PC-9 (cell line): ENCODE measurements around the gene KCNQ5. TPM values are rescaled to one million over a fixed set of nuclear protein-coding genes. Genes with fewer than 3 reads are reported as not detected.

Experiments
- BruUV-seq: library from RNA; stranded (reverse); fragments of 400-500 nt; replicated peaks from 2 replicates; lab custom pipeline; 2021; lab: Mats Ljungman, UMichigan
- CTCF ChIA-PET: fragments of 300-600 bp; sonication (Branson Sonifier 250); formaldehyde crosslinking; loops from one replicate; lab custom pipeline; 2022; ENCODE audit warnings: antibody characterized with exemption; lab: Charles Lee
- POLR2A ChIA-PET: fragments of 300-600 bp; sonication (Branson Sonifier 250); formaldehyde crosslinking; loops from one replicate; lab custom pipeline; 2022; ENCODE audit warnings: antibody characterized with exemption; ENCODE audit not compliant: unreplicated experiment; lab: Charles Lee
- DNase-seq, 2 experiments: peaks; one replicate each; pipeline versions ENCODE4 v3.0.0 to v3.0.0-alpha.2; 2015 to 2022; ENCODE audit warnings: mixed read lengths in 1 of 2
- H2AFZ ChIP-seq: fragments of 200-600 bp; sonication (generic); 2 replicates; pipeline ENCODE4 v1.8.1; 2017; ENCODE audit warnings: antibody characterized with exemption
- H3F3A ChIP-seq: fragments of 200-600 bp; sonication (generic); 2 replicates; pipeline ENCODE4 v1.8.1; 2017; ENCODE audit warnings: antibody characterized with exemption, mild to moderate bottlenecking, low read depth; ENCODE audit not compliant: insufficient read depth
- H3K27ac ChIP-seq: fragments of 200-600 bp; sonication (generic); 2 replicates; pipeline ENCODE4 v1.6.1; 2016; ENCODE audit warnings: mixed run types
- H3K27me3 ChIP-seq: fragments of 200-600 bp; sonication (generic); 2 replicates; pipeline ENCODE4 v1.6.1; 2016; ENCODE audit warnings: low read depth, mixed run types; ENCODE audit not compliant: insufficient read depth
- H3K36me3 ChIP-seq: fragments of 200-600 bp; sonication (generic); 2 replicates; pipeline ENCODE4 v1.6.1; 2016; ENCODE audit warnings: low read depth, mixed run types
- H3K4me1 ChIP-seq: fragments of 200-600 bp; sonication (generic); replicated peaks from 2 replicates; pipeline ENCODE4 v1.6.1; 2016; ENCODE audit warnings: mixed run types; ENCODE audit not compliant: insufficient read depth
- H3K4me2 ChIP-seq: fragments of 200-600 bp; sonication (generic); 2 replicates; pipeline ENCODE4 v1.6.1; 2017; ENCODE audit warnings: mixed run types
- H3K4me3 ChIP-seq: fragments of 200-600 bp; sonication (generic); 2 replicates; pipeline ENCODE4 v1.6.1; 2016; ENCODE audit warnings: mixed run types
- H3K79me2 ChIP-seq: fragments of 200-600 bp; sonication (generic); 2 replicates; pipeline ENCODE4 v1.6.1; 2017; ENCODE audit warnings: low read depth, mixed run types
- H3K9me2 ChIP-seq: fragments of 200-600 bp; sonication (generic); 2 replicates; pipeline ENCODE4 v1.8.1; 2017; ENCODE audit warnings: mild to moderate bottlenecking; ENCODE audit not compliant: insufficient read depth
- H3K9me3 ChIP-seq: fragments of 200-600 bp; sonication (generic); 2 replicates; pipeline ENCODE4 v1.8.1; 2016; ENCODE audit warnings: low read depth; ENCODE audit not compliant: insufficient read depth
- H4K20me1 ChIP-seq: fragments of 200-600 bp; sonication (generic); 2 replicates; pipeline ENCODE4 v1.8.1; 2017; ENCODE audit not compliant: insufficient read depth
- EZH2 ChIP-seq: fragments of 200-600 bp; sonication (generic); IDR thresholded peaks from 2 replicates; pipeline ENCODE4 v1.8.0; 2017; ENCODE audit warnings: antibody characterized with exemption, low read depth
- intact Hi-C: fragments of 100-400 bp; cut with micrococcal nuclease; formaldehyde crosslinking; loops from one replicate; pipeline ENCODE4 v1.10.0; 2022; ENCODE audit not compliant: unreplicated experiment
- total RNA-seq: library from RNA; stranded (reverse); gene quantifications from 2 replicates; pipeline ENCODE4 v1.2.3, GENCODE V29; 2021
- TF ChIP-seq, protein P1 (sequence below): fragments of 200-600 bp; sonication (generic); conservative IDR thresholded peaks from 2 replicates; pipeline ENCODE4 v1.6.1; 2017; ENCODE audit warnings: mixed run types, antibody characterized with exemption, mild to moderate bottlenecking, moderate library complexity

KCNQ5 gene
- total RNA-seq, 1 experiment from 2014 or later = 0.20 TPM

DNA sequence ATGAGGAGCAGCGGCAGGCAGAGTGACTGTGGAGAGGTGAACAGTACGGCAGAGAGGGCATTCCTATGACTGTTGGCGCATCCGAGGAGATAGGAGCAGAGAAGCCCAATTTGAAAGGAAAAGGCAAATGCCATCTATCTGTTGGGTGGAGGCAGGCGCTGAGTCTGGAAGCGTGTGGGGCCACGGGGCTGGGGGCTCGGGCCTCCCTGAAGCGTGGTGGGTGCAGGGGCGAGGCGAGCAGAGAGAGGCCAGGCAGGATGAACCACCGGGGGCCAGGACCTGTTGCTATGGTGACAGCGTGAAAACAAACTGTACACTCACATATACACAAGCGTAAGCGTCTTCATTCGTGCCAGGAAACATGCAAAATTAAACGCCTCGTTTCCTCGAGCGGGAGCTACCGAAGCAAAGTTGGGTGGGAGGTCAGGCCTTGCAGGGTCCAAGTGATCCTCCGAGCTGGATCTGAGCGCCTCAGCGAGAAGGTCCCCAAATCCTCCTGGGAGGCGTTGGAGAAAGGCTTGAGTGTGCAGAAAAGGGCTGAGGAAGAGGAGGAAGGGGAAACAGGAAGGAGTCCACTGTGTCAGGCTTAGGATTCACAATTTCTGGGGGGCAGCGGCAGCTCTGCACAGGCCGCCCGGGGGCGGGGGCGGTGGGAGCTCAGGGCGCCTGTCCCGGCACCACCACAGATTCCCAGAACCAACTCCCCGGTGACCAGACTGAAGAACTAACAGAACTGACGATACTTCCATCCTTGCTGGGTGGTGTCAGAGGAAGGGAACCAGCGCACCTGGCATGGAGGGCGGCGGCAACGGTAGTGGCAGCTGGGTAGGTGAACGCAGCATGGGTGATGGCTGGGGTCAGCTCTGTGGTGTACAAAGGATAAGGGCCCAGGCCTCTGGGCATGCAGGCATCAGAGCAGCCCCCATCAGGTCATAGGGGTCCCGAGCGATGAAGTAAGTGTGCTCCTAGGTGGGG lies 535.2 kb downstream of the KCNQ5 start:
- no peaks in the 10 kb centered on the region for H3K36me3 ChIP-seq
- H3K4me1 ChIP-seq = no peaks in the 10 kb centered on the region
- no peaks in the 10 kb centered on the region for H4K20me1 ChIP-seq
- H3K9me2 ChIP-seq = no peaks in the 10 kb centered on the region
- H2AFZ ChIP-seq = no peak overlapping the region
- H3K4me3 ChIP-seq = no peak overlapping the region
- no peak overlapping the region for H3K4me2 ChIP-seq
- no peaks in the 10 kb centered on the region for H3K27me3 ChIP-seq
- TF ChIP-seq, protein P1, sequence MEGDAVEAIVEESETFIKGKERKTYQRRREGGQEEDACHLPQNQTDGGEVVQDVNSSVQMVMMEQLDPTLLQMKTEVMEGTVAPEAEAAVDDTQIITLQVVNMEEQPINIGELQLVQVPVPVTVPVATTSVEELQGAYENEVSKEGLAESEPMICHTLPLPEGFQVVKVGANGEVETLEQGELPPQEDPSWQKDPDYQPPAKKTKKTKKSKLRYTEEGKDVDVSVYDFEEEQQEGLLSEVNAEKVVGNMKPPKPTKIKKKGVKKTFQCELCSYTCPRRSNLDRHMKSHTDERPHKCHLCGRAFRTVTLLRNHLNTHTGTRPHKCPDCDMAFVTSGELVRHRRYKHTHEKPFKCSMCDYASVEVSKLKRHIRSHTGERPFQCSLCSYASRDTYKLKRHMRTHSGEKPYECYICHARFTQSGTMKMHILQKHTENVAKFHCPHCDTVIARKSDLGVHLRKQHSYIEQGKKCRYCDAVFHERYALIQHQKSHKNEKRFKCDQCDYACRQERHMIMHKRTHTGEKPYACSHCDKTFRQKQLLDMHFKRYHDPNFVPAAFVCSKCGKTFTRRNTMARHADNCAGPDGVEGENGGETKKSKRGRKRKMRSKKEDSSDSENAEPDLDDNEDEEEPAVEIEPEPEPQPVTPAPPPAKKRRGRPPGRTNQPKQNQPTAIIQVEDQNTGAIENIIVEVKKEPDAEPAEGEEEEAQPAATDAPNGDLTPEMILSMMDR = no peak
- TF ChIP-seq EZH2 = no peak
- H3F3A ChIP-seq = no peaks in the 10 kb centered on the region
- no peaks in the 10 kb centered on the region for H3K79me2 ChIP-seq
- H3K27ac ChIP-seq = no peak overlapping the region
- ChIA-PET CTCF (no interaction called here), POLR2A (no interaction called here)
- H3K9me3 ChIP-seq = no peaks in the 10 kb centered on the region
- intact Hi-C loops = no loop called here
- no TSS peak for BruUV-seq
- no peak for DNase-seq

DNA sequence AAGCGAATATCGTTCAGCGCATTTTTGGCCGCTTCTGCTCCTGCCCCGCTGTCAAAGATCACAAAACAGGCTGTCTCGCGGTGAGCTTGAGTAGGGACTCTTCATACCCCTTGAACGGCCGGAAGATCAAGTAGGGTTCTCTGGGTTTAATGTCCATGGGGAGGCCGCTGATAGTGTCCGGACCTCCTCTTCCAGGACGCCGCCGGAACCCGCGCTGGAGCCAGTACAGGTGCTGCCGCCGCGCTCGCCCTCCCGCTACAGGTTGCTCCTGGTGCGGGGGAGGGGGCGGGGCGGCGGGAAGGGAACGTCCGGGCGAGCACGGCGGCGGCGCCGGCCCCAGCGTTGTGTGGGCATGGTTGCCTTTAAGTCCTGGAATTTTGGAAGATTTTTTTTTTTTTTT lies 536.0 kb downstream of the KCNQ5 start:
- Histone ChIP-seq H3K4me3 (no peak overlapping the region), H3K79me2 (no peaks in the 10 kb centered on the region), H3K27me3 (no peaks in the 10 kb centered on the region), H3K9me3 (no peaks in the 10 kb centered on the region), H4K20me1 (no peaks in the 10 kb centered on the region), H3K4me1 (no peaks in the 10 kb centered on the region), H3K36me3 (no peaks in the 10 kb centered on the region), H2AFZ (no peak overlapping the region), H3K27ac (no peak overlapping the region), H3K4me2 (no peak overlapping the region), H3F3A (no peaks in the 10 kb centered on the region), H3K9me2 (no peaks in the 10 kb centered on the region)
- BruUV-seq = no TSS peak
- no peak for DNase-seq
- intact Hi-C loops = no loop called here
- no peak for TF ChIP-seq EZH2
- TF ChIP-seq, protein P1 = no peak
- ChIA-PET POLR2A (no interaction called here), CTCF (no interaction called here)

DNA sequence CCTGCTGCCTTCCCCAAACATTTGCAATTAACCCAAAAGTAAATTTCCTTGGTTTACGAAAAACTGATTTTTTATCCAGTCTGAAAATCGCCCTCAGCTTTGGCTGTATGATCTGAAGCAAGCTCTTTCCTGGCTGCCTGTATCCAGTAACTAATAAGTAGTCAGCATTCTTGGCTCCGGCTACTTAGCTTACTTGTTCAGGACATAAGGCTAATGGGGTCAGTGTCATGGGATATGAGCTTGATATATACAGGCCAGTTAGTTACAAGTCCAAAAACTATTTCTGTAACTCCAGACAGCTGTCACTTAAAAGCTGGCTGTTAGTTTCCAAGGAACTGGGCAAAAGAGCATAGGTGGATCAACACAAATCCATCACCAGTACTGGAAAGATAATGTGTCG lies 547.2 kb downstream of the KCNQ5 start:
- H3K27ac ChIP-seq = no peak overlapping the region
- no peak for DNase-seq
- CTCF ChIA-PET = no interaction called here

More for the DNA sequence above, 547.2 kb downstream of the KCNQ5 start:
- intact Hi-C loops = no loop called here
- no peaks in the 10 kb centered on the region for H3K36me3 ChIP-seq
- no peaks in the 10 kb centered on the region for H3K9me3 ChIP-seq
- no peaks in the 10 kb centered on the region for H3F3A ChIP-seq
- BruUV-seq = no TSS peak
- no peaks in the 10 kb centered on the region for H3K79me2 ChIP-seq
- H3K9me2 ChIP-seq = no peaks in the 10 kb centered on the region; the same call in 1 of the 2 replicates
- H4K20me1 ChIP-seq = no peaks in the 10 kb centered on the region
- H3K27me3 ChIP-seq = no peaks in the 10 kb centered on the region
- H2AFZ ChIP-seq = no peak overlapping the region
- POLR2A ChIA-PET = no interaction called here
- no peaks in the 10 kb centered on the region for H3K4me1 ChIP-seq
- TF ChIP-seq, protein P1 = no peak
- TF ChIP-seq EZH2 = no peak
- H3K4me3 ChIP-seq = no peak overlapping the region
- H3K4me2 ChIP-seq = no peak overlapping the region
